Measurements from ENCODE around the gene AURKA. TPM values are rescaled to one million over a fixed set of nuclear protein-coding genes. Genes with fewer than 3 reads are reported as not detected.
"Not testable (repeated sequence)": the region's sequence is repeated elsewhere in the genome, so short reads cannot be mapped to it uniquely, and the experiment has no call there.

Gene AURKA
- total RNA-seq, 4 donors from 2014 or later, result 4.7 to 7.7 (median 6.5) TPM

GRCh38 chr20:56347628-56348304 is 44.2 kb downstream of the AURKA start:
- no peaks in the 10 kb centered on the region for H3K27me3 ChIP-seq
- TF ChIP-seq POLR2A (IDR thresholded peaks at IDR 0.05) (no peak), CTCF (IDR thresholded peaks at IDR 0.05) (no peak)
- H3K36me3 ChIP-seq, result no peaks in the 10 kb centered on the region
- H3K4me1 ChIP-seq, result peaks cover 0 to 4% (median 0%) of the 10 kb centered on the region in 4 donors
- DNase-seq, result no peak
- no peak overlapping the region for H3K27ac ChIP-seq
- H3K9me3 ChIP-seq, result no peaks in the 10 kb centered on the region
- no peak overlapping the region for H3K4me3 ChIP-seq

GRCh38 chr20:56345911-56346310 is 46.1 kb downstream of the AURKA start:
- Histone ChIP-seq H3K27me3 (no peaks in the 10 kb centered on the region), H3K4me1 (peaks cover 0 to 4% (median 0%) of the 10 kb centered on the region in 4 donors)

GRCh38 chr20:56343861-56344381 is 48.1 kb downstream of the AURKA start:
- Histone ChIP-seq H3K27me3 (no peaks in the 10 kb centered on the region), H3K4me1 (peaks cover 0 to 4% (median 0%) of the 10 kb centered on the region in 4 donors), H3K36me3 (no peaks in the 10 kb centered on the region), H3K27ac (no peak overlapping the region), H3K4me3 (peak overlapping the region in 1 of 4 donors; percentile 16), H3K9me3 (no peaks in the 10 kb centered on the region)
- TF ChIP-seq CTCF (IDR thresholded peaks at IDR 0.05) (peak in 4 of 6 experiments; percentile 30 to 49 (median 40)), POLR2A (IDR thresholded peaks at IDR 0.05) (no peak)
- peak in 1 of 3 donors; percentile 54 for DNase-seq

More at GRCh38 chr20:56345911-56346310, 46.1 kb downstream of the AURKA start:
- H3K4me3 ChIP-seq, result no peak overlapping the region
- H3K36me3 ChIP-seq, result no peaks in the 10 kb centered on the region
- no peaks in the 10 kb centered on the region for H3K9me3 ChIP-seq
- no peak overlapping the region for H3K27ac ChIP-seq
- no peak for DNase-seq
- TF ChIP-seq CTCF (IDR thresholded peaks at IDR 0.05), result no peak
- no peak for TF ChIP-seq POLR2A (IDR thresholded peaks at IDR 0.05)

- no peaks in the 10 kb centered on the region for H3K36me3 ChIP-seq
- no peaks in the 10 kb centered on the region for H3K27me3 ChIP-seq
- DNase-seq, result no peak
Measured at GRCh38 chr20:56342783-56343182, 49.2 kb downstream of the AURKA start.

GRCh38 chr20:56336709-56337108 is 55.3 kb downstream of the AURKA start:
- not testable (repeated sequence) for H3K4me1 ChIP-seq, H3K36me3 ChIP-seq, H3K9me3 ChIP-seq, DNase-seq, H3K27ac ChIP-seq, H3K4me3 ChIP-seq, H3K27me3 ChIP-seq

More at GRCh38 chr20:56342783-56343182, 49.2 kb downstream of the AURKA start:
- Histone ChIP-seq H3K9me3 (no peaks in the 10 kb centered on the region), H3K4me3 (no peak overlapping the region), H3K4me1 (peaks cover 0 to 4% (median 0%) of the 10 kb centered on the region in 4 donors), H3K27ac (no peak overlapping the region)
- no peak for TF ChIP-seq POLR2A (IDR thresholded peaks at IDR 0.05)
- TF ChIP-seq CTCF (IDR thresholded peaks at IDR 0.05), result no peak

- no peaks in the 10 kb centered on the region for H3K4me1 ChIP-seq
- no peaks in the 10 kb centered on the region for H3K9me3 ChIP-seq
- no peak for DNase-seq
- H3K27ac ChIP-seq, result no peak overlapping the region
- H3K27me3 ChIP-seq, result no peaks in the 10 kb centered on the region
- no peak overlapping the region for H3K4me3 ChIP-seq
- TF ChIP-seq CTCF (IDR thresholded peaks at IDR 0.05) (no peak), POLR2A (IDR thresholded peaks at IDR 0.05) (no peak)
- H3K36me3 ChIP-seq, result no peaks in the 10 kb centered on the region
Measured at GRCh38 chr20:56328861-56329260, 63.2 kb downstream of the AURKA start.
